Activated CD8-positive, alpha-beta memory T cell treated with anti-CD3 and anti-CD28 coated beads for 24 hours (primary cell): ENCODE results near the gene DGCR8.

Experiments
- DNase-seq: peaks from one replicate; pipeline ENCODE4 v3.0.0-alpha.2; 2020

DGCR8 gene

GRCh38 chr22:20140521-20140964 is 60.5 kb downstream of the DGCR8 start:
- no peak for DNase-seq

GRCh38 chr22:20141186-20142077 is 61.4 kb downstream of the DGCR8 start:
- no peak for DNase-seq

- DNase-seq = no peak
Measured at GRCh38 chr22:20142711-20143621, 62.9 kb downstream of the DGCR8 start.

GRCh38 chr22:20143883-20144665 is 64.0 kb downstream of the DGCR8 start:
- DNase-seq = no peak

GRCh38 chr22:20145206-20145831 is 65.3 kb downstream of the DGCR8 start:
- no peak for DNase-seq

- no peak for DNase-seq
Measured at GRCh38 chr22:20145832-20146223, 65.8 kb downstream of the DGCR8 start.

- DNase-seq = no peak
Measured at GRCh38 chr22:20146777-20147176, 66.7 kb downstream of the DGCR8 start.

GRCh38 chr22:20147237-20147988 is 67.4 kb downstream of the DGCR8 start:
- no peak for DNase-seq

GRCh38 chr22:20148414-20148813 is 68.4 kb downstream of the DGCR8 start:
- no peak for DNase-seq

- DNase-seq = no peak
Measured at GRCh38 chr22:20149257-20150250, 69.5 kb downstream of the DGCR8 start.

GRCh38 chr22:20150381-20151275 is 70.6 kb downstream of the DGCR8 start, which contains the start of gene CCDC188:
Gene CCDC188 (minus strand): TSS chr22:20151055. CDS start chr22:20150986, 69 bp downstream.
- DNase-seq = no peak

GRCh38 chr22:20151276-20151588 is 71.2 kb downstream of the DGCR8 start:
- no peak for DNase-seq

- no peak for DNase-seq
Measured at GRCh38 chr22:20152464-20152890, 72.4 kb downstream of the DGCR8 start.

GRCh38 chr22:20153945-20154344 is 73.9 kb downstream of the DGCR8 start:
- DNase-seq = no peak

- no peak for DNase-seq
Measured at GRCh38 chr22:20154602-20155187, 74.7 kb downstream of the DGCR8 start.

GRCh38 chr22:20155330-20156041 is 75.4 kb downstream of the DGCR8 start:
- DNase-seq = no peak

- DNase-seq = no peak
Measured at GRCh38 chr22:20156042-20156389, 76.0 kb downstream of the DGCR8 start.
